Adrenal gland (tissue), 12 donors: Measurements from ENCODE around the gene CDH4. TPM values are rescaled to one million over a fixed set of nuclear protein-coding genes. Genes with fewer than 3 reads are reported as not detected.

Experiments
- DNase-seq, 7 donors: peaks; one replicate each; pipeline ENCODE4 v3.0.0-alpha.2; 2019 to 2020
- H3K27ac ChIP-seq, 5 donors: fragments of 200-600 bp; sonication (generic) in 4 of 5; 1 replicate in 3 of 5; 2 replicates in 2 of 5; pipeline versions ENCODE4 v1.5.1 to v1.8.0; 2016 to 2020; ENCODE audit warnings: mild to moderate bottlenecking in 1 of 5
- H3K27me3 ChIP-seq: fragments of 200-600 bp; 2 replicates; pipeline ENCODE4 v1.8.0; 2021
- H3K36me3 ChIP-seq, 2 donors: fragments of 200-600 bp; replicated peaks in 1 of 2; 1 replicate in 1 of 2; 2 replicates in 1 of 2; pipeline versions ENCODE4 v1.5.1 to v1.8.0; 2018 to 2022
- H3K4me1 ChIP-seq, 2 donors: fragments of 200-600 bp; replicated peaks in 1 of 2; 1 replicate in 1 of 2; 2 replicates in 1 of 2; pipeline versions ENCODE4 v1.5.1 to v1.8.0; 2018 to 2021
- H3K4me3 ChIP-seq, 4 donors: fragments of 200-600 bp; sonication (generic) in 3 of 4; one replicate each; pipeline ENCODE4 v1.5.1; 2016 to 2018
- H3K9me3 ChIP-seq, 3 donors: fragments of 200-600 bp; sonication (generic) in 1 of 3; replicated peaks in 1 of 3; 1 replicate in 2 of 3; 2 replicates in 1 of 3; pipeline versions ENCODE4 v1.5.1 to v1.8.0; 2016 to 2021
- POLR2A ChIP-seq, 2 donors: fragments of 450-650 bp; IDR thresholded peaks; one replicate each; pipeline ENCODE4 v1.6.1; 2017; ENCODE audit warnings: antibody characterized with exemption in 2 of 2, mild to moderate bottlenecking in 2 of 2, moderate library complexity in 1 of 2
- WGBS, 4 donors: extraction: QIAGEN DNeasy Blood & Tissue Kit in 2 of 4; methylation state at CpG; one replicate each; pipeline versions ENCODE4 v1.1.5 to v1.1.7; 2013 to 2017; 5-methylcytosine and 5-hydroxymethylcytosine counted together
- intact Hi-C, 2 donors: fragments of 100-400 bp; cut with DNase I; formaldehyde crosslinking; loops; one replicate each; pipeline versions ENCODE4 v1.14.1 to v1.15.0; 2022 to 2023
- polyA plus RNA-seq, 3 donors: library from polyadenylated mRNA; stranded (reverse); fragments of 200-250 nt in 2 of 3; fragments of 350-450 nt in 1 of 3; fragmentation: Illumina TruSeq in 1 of 3; extraction: RNeasy Lipid Tissue Mini Kit (QIAGEN cat#74804) in 1 of 3; gene quantifications; one replicate each; pipeline ENCODE4 v1.2.3, GENCODE V29; 2013 to 2014
- total RNA-seq, 9 donors: library from RNA; depleted of rRNA in 4 of 9; stranded (reverse); fragments of >200 nt in 4 of 9; fragments of 120-200 nt in 1 of 9; fragmentation: NEBNext Ultra II Directional in 1 of 9; extraction: Animal tissue kit (Norgen Biotek cat#: 25700) in 1 of 9; gene quantifications; one replicate each; pipeline versions ENCODE4 v1.1.0 to v1.2.4, GENCODE V29; 2013 to 2023
- TF ChIP-seq, protein P1 (sequence below), 6 experiments: fragments of 450-650 bp in 4 of 6; fragments of 200-600 bp in 2 of 6; sonication (generic) in 1 of 6; IDR thresholded peaks; 1 replicate in 5 of 6; 2 replicates in 1 of 6; pipeline versions ENCODE4 v1.5.1 to v1.8.0; 2016 to 2021; ENCODE audit warnings: antibody characterized with exemption in 6 of 6, mild to moderate bottlenecking in 2 of 6, moderate library complexity in 1 of 6
- donor health status: healthy with polysubstance abuse.
- donor health status: Bipolar disorder and iron deficiency.
- donor health status: DM: yes; HTN: yes; CAD: no.
- donor health status: DM: no; HTN: no; CAD: no.
- donor health status: DM: no; HTN: no; CAD: no.
- donor health status: DM: yes; HTN: yes; CAD: no.

Gene CDH4
- total and polyA plus RNA-seq, 12 donors, result 0.08 to 0.53 (median 0.20) TPM; not detected in 3

DNA sequence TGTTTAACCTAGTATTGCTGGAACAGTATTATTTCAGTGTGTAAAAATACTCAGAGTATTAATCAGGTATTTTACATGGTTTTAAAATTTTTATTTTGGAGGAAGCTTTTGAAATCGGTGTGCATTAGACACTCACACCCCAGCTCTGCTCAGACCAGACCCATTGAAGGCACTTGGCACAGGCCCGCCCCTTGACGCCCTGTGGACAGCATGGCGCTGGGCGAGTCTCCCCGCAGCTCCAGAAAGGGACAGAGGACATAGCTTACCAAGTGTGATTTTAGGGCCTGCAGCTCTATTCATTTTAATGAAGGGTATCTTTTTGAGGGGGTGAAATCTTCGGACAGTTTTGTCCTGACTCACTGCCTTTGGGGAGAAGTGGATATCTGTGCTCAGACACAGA lies 164.5 kb downstream of the CDH4 start:
- TF ChIP-seq, protein P1, sequence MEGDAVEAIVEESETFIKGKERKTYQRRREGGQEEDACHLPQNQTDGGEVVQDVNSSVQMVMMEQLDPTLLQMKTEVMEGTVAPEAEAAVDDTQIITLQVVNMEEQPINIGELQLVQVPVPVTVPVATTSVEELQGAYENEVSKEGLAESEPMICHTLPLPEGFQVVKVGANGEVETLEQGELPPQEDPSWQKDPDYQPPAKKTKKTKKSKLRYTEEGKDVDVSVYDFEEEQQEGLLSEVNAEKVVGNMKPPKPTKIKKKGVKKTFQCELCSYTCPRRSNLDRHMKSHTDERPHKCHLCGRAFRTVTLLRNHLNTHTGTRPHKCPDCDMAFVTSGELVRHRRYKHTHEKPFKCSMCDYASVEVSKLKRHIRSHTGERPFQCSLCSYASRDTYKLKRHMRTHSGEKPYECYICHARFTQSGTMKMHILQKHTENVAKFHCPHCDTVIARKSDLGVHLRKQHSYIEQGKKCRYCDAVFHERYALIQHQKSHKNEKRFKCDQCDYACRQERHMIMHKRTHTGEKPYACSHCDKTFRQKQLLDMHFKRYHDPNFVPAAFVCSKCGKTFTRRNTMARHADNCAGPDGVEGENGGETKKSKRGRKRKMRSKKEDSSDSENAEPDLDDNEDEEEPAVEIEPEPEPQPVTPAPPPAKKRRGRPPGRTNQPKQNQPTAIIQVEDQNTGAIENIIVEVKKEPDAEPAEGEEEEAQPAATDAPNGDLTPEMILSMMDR (IDR thresholded peaks at IDR 0.05), result no peak
- TF ChIP-seq POLR2A (IDR thresholded peaks at IDR 0.05), result no peak
- no peaks in the 10 kb centered on the region for H3K36me3 ChIP-seq
- intact Hi-C loops, result no loop called here
- no peaks in the 10 kb centered on the region for H3K9me3 ChIP-seq
- H3K4me1 ChIP-seq, result no peaks in the 10 kb centered on the region
- no peak for DNase-seq
- no peak overlapping the region for H3K4me3 ChIP-seq
- WGBS, 4 donors, result 65 to 88% (median 81%) methylated on average over 2 to 7 of the region's 7 CpGs
- H3K27ac ChIP-seq, result no peak overlapping the region
- H3K27me3 ChIP-seq, result no peaks in the 10 kb centered on the region

DNA sequence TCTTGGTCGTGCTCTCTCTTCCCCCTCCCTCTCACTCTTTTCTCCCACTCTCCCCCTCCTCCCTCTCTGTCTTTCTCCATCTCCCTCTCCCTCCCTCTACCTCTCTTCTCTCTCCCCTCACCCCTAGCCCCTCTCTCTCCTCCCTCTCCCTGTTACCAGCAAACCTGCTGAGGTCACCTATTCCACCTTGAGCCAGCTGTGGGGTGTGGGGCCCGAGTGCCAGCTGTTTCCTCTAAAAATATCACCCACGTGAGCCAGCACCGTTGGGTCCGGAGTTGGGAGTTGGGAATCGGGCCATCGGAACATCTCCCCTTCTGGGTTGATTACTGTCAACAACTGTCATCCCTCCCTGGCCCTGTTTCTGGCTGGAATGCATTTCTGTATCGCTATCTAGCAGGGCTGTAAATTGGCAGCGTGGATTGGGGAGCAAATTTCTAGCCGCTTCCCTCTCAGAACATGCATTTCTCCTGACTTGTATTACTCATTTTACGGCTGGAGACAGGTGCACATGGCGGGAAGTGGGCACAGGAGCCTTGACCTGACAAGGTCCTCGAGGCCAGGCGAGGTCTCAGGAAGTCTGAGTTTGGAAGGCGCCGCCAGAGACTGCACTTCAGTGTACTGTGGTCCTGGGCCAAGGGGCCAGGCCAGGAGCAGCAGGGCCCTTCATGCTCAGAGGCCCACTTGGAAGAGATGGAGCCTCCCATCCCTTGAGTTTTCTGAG lies 165.3 kb downstream of the CDH4 start:
- DNase-seq, result no peak
- Histone ChIP-seq H3K27me3 (no peaks in the 10 kb centered on the region), H3K4me3 (no peak overlapping the region), H3K9me3 (no peaks in the 10 kb centered on the region), H3K27ac (no peak overlapping the region), H3K36me3 (no peaks in the 10 kb centered on the region), H3K4me1 (no peaks in the 10 kb centered on the region)
- intact Hi-C loops, result no loop called here
- 67 to 77% (median 69%) methylated on average over 13 to 16 of the region's 16 CpGs for WGBS, 4 donors
- no peak for TF ChIP-seq POLR2A (IDR thresholded peaks at IDR 0.05)
- TF ChIP-seq, protein P1 (IDR thresholded peaks at IDR 0.05), result no peak

DNA sequence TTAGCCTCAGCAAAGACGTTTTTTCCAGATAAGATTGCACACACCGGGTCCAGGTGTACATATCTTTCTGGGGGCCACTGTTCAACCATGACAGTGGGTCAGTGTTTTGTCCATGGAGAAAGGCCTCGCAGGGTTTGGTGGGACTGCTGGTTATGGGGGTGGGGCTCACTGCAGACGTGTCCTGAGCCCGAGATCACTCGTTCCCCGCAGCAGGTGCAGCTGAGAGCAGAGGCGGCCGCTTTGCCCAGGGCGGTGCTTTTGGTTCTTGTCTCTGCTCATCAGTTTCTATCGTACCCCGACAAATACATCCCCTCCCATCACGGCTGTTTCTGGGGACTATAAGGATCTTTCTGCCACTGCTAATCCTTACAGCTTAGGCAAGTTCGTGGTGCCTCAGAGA lies 166.9 kb downstream of the CDH4 start:
- Histone ChIP-seq H3K27me3 (no peaks in the 10 kb centered on the region), H3K4me3 (no peak overlapping the region), H3K4me1 (no peaks in the 10 kb centered on the region), H3K36me3 (no peaks in the 10 kb centered on the region), H3K27ac (no peak overlapping the region), H3K9me3 (no peaks in the 10 kb centered on the region)
- TF ChIP-seq, protein P1 (IDR thresholded peaks at IDR 0.05), result no peak
- TF ChIP-seq POLR2A (IDR thresholded peaks at IDR 0.05), result no peak
- WGBS, 4 donors, result 73 to 79% (median 78%) methylated on average over 8 to 14 of the region's 14 CpGs
- DNase-seq, result no peak
- intact Hi-C loops, result no loop called here

DNA sequence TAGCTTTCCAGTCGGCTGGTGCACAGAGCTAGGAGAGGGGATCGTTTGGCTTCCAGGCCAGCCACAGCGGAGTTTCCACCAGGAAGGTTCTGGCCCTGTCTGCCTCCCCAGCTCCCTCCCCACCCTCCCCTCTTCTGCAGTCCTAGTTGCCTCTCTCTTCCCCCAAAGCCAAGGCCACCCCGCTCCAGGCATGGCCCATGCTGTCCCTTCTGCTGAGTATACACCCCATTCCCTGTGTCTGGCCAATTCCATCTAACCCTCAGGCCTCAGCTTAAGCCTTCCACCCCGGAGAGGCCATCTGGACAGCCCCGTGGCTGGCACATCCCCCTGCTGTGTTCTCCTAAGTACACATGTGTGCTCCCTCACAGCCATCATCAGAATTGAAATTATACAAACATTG lies 167.4 kb downstream of the CDH4 start:
- WGBS, 4 donors, result 64 to 78% (median 70%) methylated on average over 6 of the region's 6 CpGs
- H3K27me3 ChIP-seq, result no peaks in the 10 kb centered on the region
- H3K36me3 ChIP-seq, result no peaks in the 10 kb centered on the region
- TF ChIP-seq POLR2A (IDR thresholded peaks at IDR 0.05), result no peak
- TF ChIP-seq, protein P1 (IDR thresholded peaks at IDR 0.05), result no peak
- intact Hi-C loops, result no loop called here
- H3K9me3 ChIP-seq, result no peaks in the 10 kb centered on the region
- H3K4me3 ChIP-seq, result no peak overlapping the region
- no peak for DNase-seq
- no peaks in the 10 kb centered on the region for H3K4me1 ChIP-seq
- H3K27ac ChIP-seq, result no peak overlapping the region
